Panc1 (cell line): Measurements from ENCODE around the gene CDH13. TPM values are rescaled to one million over a fixed set of nuclear protein-coding genes. Genes with fewer than 3 reads are reported as not detected.

Experiments used
- ATAC-seq: fragments of 200-7000 bp; cut with Tn5 transposase; 2 replicates; pipeline ENCODE4 v1.9.1; 2020; ENCODE audit warnings: mild to moderate bottlenecking, moderate library complexity
- BruUV-seq: library from RNA; stranded (reverse); fragments of 400-500 nt; replicated peaks from 2 replicates; lab custom pipeline; 2021; lab: Mats Ljungman, UMichigan
- CTCF ChIA-PET: fragments of 300-600 bp; sonication (Branson Sonifier 250); formaldehyde crosslinking; loops from one replicate; lab custom pipeline; 2022; ENCODE audit warnings: antibody characterized with exemption; lab: Charles Lee
- POLR2A ChIA-PET: fragments of 300-600 bp; sonication (Branson Sonifier 250); formaldehyde crosslinking; loops from one replicate; lab custom pipeline; 2022; ENCODE audit warnings: antibody characterized with exemption; lab: Charles Lee
- DNase-seq: peaks from one replicate; pipeline ENCODE4 v3.0.0-alpha.2; 2010; ENCODE audit warnings: low read depth, low spot score
- H3K27ac ChIP-seq: 2 replicates; pipeline ENCODE4 v1.5.1; 2011; ENCODE audit warnings: mild to moderate bottlenecking, low read length, inconsistent platforms
- H3K27me3 ChIP-seq: fragments of 200-500 bp; sonication (Bioruptor generic); 2 replicates; pipeline ENCODE4 v1.6.0; 2014; ENCODE audit warnings: low read length, inconsistent platforms; ENCODE audit not compliant: control insufficient read depth, insufficient read depth
- H3K36me3 ChIP-seq: fragments of 200-500 bp; sonication (Bioruptor generic); 2 replicates; pipeline ENCODE4 v1.5.1; 2014; ENCODE audit warnings: inconsistent platforms, mild to moderate bottlenecking, low read length, moderate library complexity; ENCODE audit not compliant: control insufficient read depth, insufficient read depth
- H3K4me1 ChIP-seq: 2 replicates; pipeline ENCODE4 v1.5.1; 2011; ENCODE audit warnings: inconsistent platforms, mild to moderate bottlenecking, low read length, moderate library complexity; ENCODE audit not compliant: control insufficient read depth, insufficient read depth
- H3K4me3 ChIP-seq, 2 experiments: 2 replicates each; pipeline ENCODE4 v1.5.1; 2011 to 2012; ENCODE audit warnings: low read depth in 2 of 2, low read length in 2 of 2, mild to moderate bottlenecking in 2 of 2, inconsistent platforms in 1 of 2, moderate library complexity in 1 of 2
- H3K9me3 ChIP-seq: fragments of 200-500 bp; sonication (Bioruptor generic); 2 replicates; pipeline ENCODE4 v1.5.1; 2014; ENCODE audit warnings: low read depth, mild to moderate bottlenecking, inconsistent platforms, low read length, moderate library complexity; ENCODE audit not compliant: control insufficient read depth, insufficient read depth
- CTCF ChIP-seq: fragments of 450-650 bp; IDR thresholded peaks from 2 replicates; pipeline ENCODE4 v1.5.1; 2017; ENCODE audit warnings: mild to moderate bottlenecking
- POLR2AphosphoS5 ChIP-seq: IDR thresholded peaks from 2 replicates; pipeline ENCODE4 v1.6.1; 2012; ENCODE audit warnings: mild to moderate bottlenecking, low read depth, low read length, moderate library complexity
- SIN3A ChIP-seq: IDR thresholded peaks from 2 replicates; pipeline ENCODE4 v1.6.1; 2012; ENCODE audit warnings: low read depth, mild to moderate bottlenecking, low read length, moderate library complexity, borderline replicate concordance; ENCODE audit not compliant: insufficient read depth
- TCF7L2 ChIP-seq: IDR thresholded peaks from 2 replicates; pipeline ENCODE4 v1.6.1; 2011; ENCODE audit warnings: mild to moderate bottlenecking, low read depth, low read length, inconsistent platforms
- in situ Hi-C: cut with HindIII; loops from 2 replicates; pipeline ENCODE4 v1.10.0; 2016; ENCODE audit warnings: low sequenced_read_pairs, low pct_unique_long_range_greater_than_20kb
- intact Hi-C: fragments of 100-400 bp; cut with micrococcal nuclease; formaldehyde crosslinking; loops from one replicate; pipeline ENCODE4 v1.10.0; 2022; ENCODE audit not compliant: unreplicated experiment
- total RNA-seq: library from RNA; stranded (reverse); gene quantifications from one replicate; pipeline ENCODE4 v1.2.1, GENCODE V29; 2021; ENCODE audit not compliant: unreplicated experiment
- TF ChIP-seq, protein P1 (sequence below), 2 experiments: IDR thresholded peaks; 2 replicates each; pipeline ENCODE4 v1.6.1; 2011 to 2012; ENCODE audit warnings: low read depth in 2 of 2, control low read depth in 1 of 2, low read length in 1 of 2, mild to moderate bottlenecking in 1 of 2, moderate library complexity in 1 of 2; ENCODE audit not compliant: insufficient read depth in 1 of 2

Gene CDH13
- total RNA-seq, 1 experiment from 2014 or later = not detected

GRCh38 chr16:82864332-82865040 lies 237.7 kb downstream of the CDH13 start:
- no peak for TF ChIP-seq POLR2AphosphoS5
- no peak for TF ChIP-seq TCF7L2
- TF ChIP-seq CTCF = no peak
- TF ChIP-seq, protein P1, sequence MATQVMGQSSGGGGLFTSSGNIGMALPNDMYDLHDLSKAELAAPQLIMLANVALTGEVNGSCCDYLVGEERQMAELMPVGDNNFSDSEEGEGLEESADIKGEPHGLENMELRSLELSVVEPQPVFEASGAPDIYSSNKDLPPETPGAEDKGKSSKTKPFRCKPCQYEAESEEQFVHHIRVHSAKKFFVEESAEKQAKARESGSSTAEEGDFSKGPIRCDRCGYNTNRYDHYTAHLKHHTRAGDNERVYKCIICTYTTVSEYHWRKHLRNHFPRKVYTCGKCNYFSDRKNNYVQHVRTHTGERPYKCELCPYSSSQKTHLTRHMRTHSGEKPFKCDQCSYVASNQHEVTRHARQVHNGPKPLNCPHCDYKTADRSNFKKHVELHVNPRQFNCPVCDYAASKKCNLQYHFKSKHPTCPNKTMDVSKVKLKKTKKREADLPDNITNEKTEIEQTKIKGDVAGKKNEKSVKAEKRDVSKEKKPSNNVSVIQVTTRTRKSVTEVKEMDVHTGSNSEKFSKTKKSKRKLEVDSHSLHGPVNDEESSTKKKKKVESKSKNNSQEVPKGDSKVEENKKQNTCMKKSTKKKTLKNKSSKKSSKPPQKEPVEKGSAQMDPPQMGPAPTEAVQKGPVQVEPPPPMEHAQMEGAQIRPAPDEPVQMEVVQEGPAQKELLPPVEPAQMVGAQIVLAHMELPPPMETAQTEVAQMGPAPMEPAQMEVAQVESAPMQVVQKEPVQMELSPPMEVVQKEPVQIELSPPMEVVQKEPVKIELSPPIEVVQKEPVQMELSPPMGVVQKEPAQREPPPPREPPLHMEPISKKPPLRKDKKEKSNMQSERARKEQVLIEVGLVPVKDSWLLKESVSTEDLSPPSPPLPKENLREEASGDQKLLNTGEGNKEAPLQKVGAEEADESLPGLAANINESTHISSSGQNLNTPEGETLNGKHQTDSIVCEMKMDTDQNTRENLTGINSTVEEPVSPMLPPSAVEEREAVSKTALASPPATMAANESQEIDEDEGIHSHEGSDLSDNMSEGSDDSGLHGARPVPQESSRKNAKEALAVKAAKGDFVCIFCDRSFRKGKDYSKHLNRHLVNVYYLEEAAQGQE (IDR thresholded peaks at IDR 0.05; ENCODE audit: insufficient read depth in 1 of 2, low read depth in 2 of 2, low read length in 1 of 2) = no peak
- TF ChIP-seq SIN3A = no peak

DNA sequence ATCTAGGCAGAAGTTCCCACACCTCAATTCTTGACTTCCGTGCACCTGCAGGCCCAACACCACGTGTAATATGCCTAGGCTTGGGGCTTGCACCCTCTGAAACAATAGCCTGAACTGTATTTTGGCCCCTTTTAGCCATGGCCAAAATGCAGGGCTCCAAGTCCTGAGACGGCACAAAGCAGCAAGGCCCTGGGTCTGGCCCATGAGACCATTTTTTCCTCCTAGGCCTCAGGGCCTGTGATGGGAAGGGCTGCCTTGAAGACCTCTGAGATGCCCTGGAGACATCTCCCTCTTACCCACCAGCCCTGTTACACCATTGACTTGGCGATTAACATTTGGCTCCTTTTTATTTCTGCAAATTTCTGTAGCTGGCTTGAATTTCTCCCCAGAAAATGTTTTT lies 238.6 kb downstream of the CDH13 start:
- ATAC-seq (no peak), DNase-seq (no peak)
- in situ Hi-C loops (no loop called here), intact Hi-C loops (no loop called here)
- CTCF ChIA-PET = no interaction called here
- TF ChIP-seq POLR2AphosphoS5 (no peak), TCF7L2 (no peak), CTCF (no peak), SIN3A (no peak)
- TF ChIP-seq, protein P1 (IDR thresholded peaks at IDR 0.05; ENCODE audit: insufficient read depth in 1 of 2, low read depth in 2 of 2, low read length in 1 of 2) = no peak
- POLR2A ChIA-PET = no interaction called here
- no TSS peak for BruUV-seq
- H3K4me3 ChIP-seq = no peak overlapping the region
- H3K4me1 ChIP-seq = no peaks in the 10 kb centered on the region
- H3K9me3 ChIP-seq = no peaks in the 10 kb centered on the region
- no peaks in the 10 kb centered on the region for H3K36me3 ChIP-seq
- H3K27ac ChIP-seq = no peak overlapping the region
- H3K27me3 ChIP-seq = no peaks in the 10 kb centered on the region

More at GRCh38 chr16:82864332-82865040, 237.7 kb downstream of the CDH13 start:
- DNase-seq (no peak), ATAC-seq (no peak)
- Histone ChIP-seq H3K27me3 (no peaks in the 10 kb centered on the region), H3K4me1 (no peaks in the 10 kb centered on the region), H3K9me3 (no peaks in the 10 kb centered on the region), H3K27ac (no peak overlapping the region), H3K36me3 (no peaks in the 10 kb centered on the region), H3K4me3 (no peak overlapping the region)
- POLR2A ChIA-PET = no interaction called here
- intact Hi-C loops = no loop called here
- CTCF ChIA-PET = no interaction called here
- in situ Hi-C loops = no loop called here
- no TSS peak for BruUV-seq
